ENCODE results near the gene WDR93.

GRCh38 chr15:89785774-89786140 is 95.1 kb downstream of the WDR93 start:
- no peak for TF ChIP-seq CREB1 (IDR thresholded peaks at IDR 0.05; ENCODE audit: low read depth)
- no peak for TF ChIP-seq TEAD4 (IDR thresholded peaks at IDR 0.05)
- no peak for TF ChIP-seq RAD21 (IDR thresholded peaks at IDR 0.05; ENCODE audit: low read depth)
- no peak for TF ChIP-seq TCF12 (IDR thresholded peaks at IDR 0.05; ENCODE audit: low read depth)
- no peak for TF ChIP-seq USF1 (IDR thresholded peaks at IDR 0.05)
- no peak for TF ChIP-seq MAX (IDR thresholded peaks at IDR 0.05)
- TF ChIP-seq YY1 (IDR thresholded peaks at IDR 0.05; ENCODE audit: low read depth) = no peak
- no peak for TF ChIP-seq FOXM1 (IDR thresholded peaks at IDR 0.05; ENCODE audit: borderline replicate concordance, low read depth)
- TF ChIP-seq EP300 (IDR thresholded peaks at IDR 0.05; ENCODE audit: borderline replicate concordance) = no peak
- no peak for TF ChIP-seq EGR1 (IDR thresholded peaks at IDR 0.05)
- no peak for TF ChIP-seq REST (IDR thresholded peaks at IDR 0.05; ENCODE audit: low read depth)
- TF ChIP-seq CEBPB (IDR thresholded peaks at IDR 0.05) = no peak
- no peak for TF ChIP-seq ZBTB7A (IDR thresholded peaks at IDR 0.05; ENCODE audit: low read depth)
- no peak for TF ChIP-seq NFIC (IDR thresholded peaks at IDR 0.05)
